Measurements from ENCODE around the gene SETD9. TPM values are rescaled to one million over a fixed set of nuclear protein-coding genes. Genes with fewer than 3 reads are reported as not detected.
A peak's percentile ranks its signal among the peaks of the same experiment; 100 is the strongest.

SETD9 gene
- total RNA-seq, 2 experiments from 2014 or later: 1.6 to 2.3 TPM

- H3K36me3 Mint-ChIP-seq (ENCODE audit: low read depth): peaks cover 39% of the 10 kb centered on the region
- TF ChIP-seq CTCF (IDR thresholded peaks at IDR 0.05): no peak
- no peak overlapping the region for H3K4me3 ChIP-seq (ENCODE audit: low read length)
- CTCF ChIA-PET: interaction anchor here (0.6 kb wide), 1 partner anchor 371 kb away, joined by 5 read pairs; no protein-coding TSS in a partner anchor
- intact Hi-C loops (cut with DNase I, micrococcal nuclease): no loop called here
- H3K4me1 Mint-ChIP-seq (ENCODE audit: low read depth): peaks cover 4% of the 10 kb centered on the region
- H3K4me1 ChIP-seq (ENCODE audit: insufficient read depth, low read length): peaks cover 4% of the 10 kb centered on the region
- H3K36me3 ChIP-seq (ENCODE audit: insufficient read depth, low read length): peaks cover 30% of the 10 kb centered on the region
- POLR2A ChIA-PET: interaction anchor here (0.7 to 1.7 kb wide), 4 partner anchors 12 to 321 kb away, joined by 3 to 5 read pairs (median 4); no protein-coding TSS in a partner anchor
- no peaks in the 10 kb centered on the region for H3K27me3 ChIP-seq (ENCODE audit: control insufficient read depth in 1 of 2, insufficient read depth in 2 of 2, low read length in 2 of 2)
- DNase-seq (no peak), ATAC-seq (ENCODE audit: poor library complexity) (no peak)
- H3K9me3 ChIP-seq (ENCODE audit: control insufficient read depth in 1 of 2, insufficient read depth in 1 of 2, low read length in 2 of 2): no peaks in the 10 kb centered on the region
- no peak overlapping the region for H3K27ac ChIP-seq (ENCODE audit: low read depth in 1 of 2, low read length in 2 of 2)
- peak overlapping the region; percentile 26 for H3K27ac Mint-ChIP-seq
- H3K4me3 Mint-ChIP-seq: no peak overlapping the region
- H3K9me3 Mint-ChIP-seq: no peaks in the 10 kb centered on the region
- H3K27me3 Mint-ChIP-seq: no peaks in the 10 kb centered on the region
Measured at GRCh38 chr5:56898213-56898612, 11.2 kb upstream of the SETD9 start.

- ChIA-PET POLR2A (no interaction called here), CTCF (no interaction called here)
- Histone ChIP-seq H3K36me3 (ENCODE audit: insufficient read depth, low read length) (peaks cover 12% of the 10 kb centered on the region), H3K4me1 (ENCODE audit: insufficient read depth, low read length) (peaks cover 4% of the 10 kb centered on the region), H3K27ac (ENCODE audit: low read depth in 1 of 2, low read length in 2 of 2) (no peak overlapping the region), H3K9me3 (ENCODE audit: control insufficient read depth in 1 of 2, insufficient read depth in 1 of 2, low read length in 2 of 2) (no peaks in the 10 kb centered on the region), H3K4me3 (ENCODE audit: low read length) (no peak overlapping the region), H3K27me3 (ENCODE audit: control insufficient read depth in 1 of 2, insufficient read depth in 2 of 2, low read length in 2 of 2) (no peaks in the 10 kb centered on the region)
- no peaks in the 10 kb centered on the region for H3K4me1 Mint-ChIP-seq (ENCODE audit: low read depth)
- H3K27me3 Mint-ChIP-seq: no peaks in the 10 kb centered on the region
- DNase-seq (peak in 2 of 14 experiments; percentile 16 to 19), ATAC-seq (ENCODE audit: poor library complexity) (no peak)
- H3K9me3 Mint-ChIP-seq: no peaks in the 10 kb centered on the region
- no peak overlapping the region for H3K27ac Mint-ChIP-seq
- no peak overlapping the region for H3K4me3 Mint-ChIP-seq
- intact Hi-C loops (cut with DNase I, micrococcal nuclease): loop anchor here (1.0 to 10.0 kb wide), 3 partner anchors 321 to 1562 kb away; no protein-coding TSS in a partner anchor
- peaks cover 17% of the 10 kb centered on the region for H3K36me3 Mint-ChIP-seq (ENCODE audit: low read depth)
- no peak for TF ChIP-seq CTCF (IDR thresholded peaks at IDR 0.05)
Measured at GRCh38 chr5:56900395-56900794, 9.0 kb upstream of the SETD9 start.

- intact Hi-C loops (cut with DNase I, micrococcal nuclease): loop anchor here (1.0 to 10.0 kb wide), 5 partner anchors 236 to 1562 kb away; no protein-coding TSS in a partner anchor
- Histone ChIP-seq H3K36me3 (ENCODE audit: insufficient read depth, low read length) (peaks cover 9% of the 10 kb centered on the region), H3K9me3 (ENCODE audit: control insufficient read depth in 1 of 2, insufficient read depth in 1 of 2, low read length in 2 of 2) (no peaks in the 10 kb centered on the region), H3K4me1 (ENCODE audit: insufficient read depth, low read length) (peaks cover 4% of the 10 kb centered on the region), H3K4me3 (ENCODE audit: low read length) (no peak overlapping the region), H3K27ac (ENCODE audit: low read depth in 1 of 2, low read length in 2 of 2) (no peak overlapping the region), H3K27me3 (ENCODE audit: control insufficient read depth in 1 of 2, insufficient read depth in 2 of 2, low read length in 2 of 2) (no peaks in the 10 kb centered on the region)
- DNase-seq: peak in 7 of 14 experiments; percentile 2 to 75 (median 59)
- no peaks in the 10 kb centered on the region for H3K4me1 Mint-ChIP-seq (ENCODE audit: low read depth)
- ChIA-PET CTCF (interaction anchor here (0.7 to 1.6 kb wide), 3 partner anchors 41 to 319 kb away, joined by 3 to 4 read pairs (median 3); no protein-coding TSS in a partner anchor), POLR2A (interaction anchor here (0.6 kb wide), 1 partner anchor 42 kb away, joined by 3 read pairs; no protein-coding TSS in a partner anchor)
- peak; percentile 75 for TF ChIP-seq CTCF (IDR thresholded peaks at IDR 0.05)
- peak; percentile 68 for ATAC-seq (ENCODE audit: poor library complexity)
- H3K4me3 Mint-ChIP-seq: no peak overlapping the region
- H3K27me3 Mint-ChIP-seq: no peaks in the 10 kb centered on the region
- H3K9me3 Mint-ChIP-seq: no peaks in the 10 kb centered on the region
- H3K27ac Mint-ChIP-seq: no peak overlapping the region
- H3K36me3 Mint-ChIP-seq (ENCODE audit: low read depth): peaks cover 13% of the 10 kb centered on the region
Measured at GRCh38 chr5:56900858-56901578, 8.4 kb upstream of the SETD9 start.
